DOHH2 (cell line): Measurements from ENCODE around the gene COQ9.
"Not testable (repeated sequence)": the region's sequence is repeated elsewhere in the genome, so short reads cannot be mapped to it uniquely, and the experiment has no call there.

Experiments used
- H3F3A ChIP-seq: fragments of 200-600 bp; sonication (generic), shearing (Covaris generic); 2 replicates; pipeline ENCODE4 v1.6.0; 2016; ENCODE audit warnings: antibody characterized with exemption, mild to moderate bottlenecking; ENCODE audit not compliant: control insufficient read depth, insufficient read depth
- H3K27ac ChIP-seq: fragments of 200-600 bp; sonication (generic); 2 replicates; pipeline ENCODE4 v1.5.1; 2014; ENCODE audit warnings: low read depth, mild to moderate bottlenecking, low read length, moderate library complexity
- H3K27me3 ChIP-seq: fragments of 200-600 bp; sonication (generic); 2 replicates; pipeline ENCODE4 v1.6.1; 2014; ENCODE audit warnings: mild to moderate bottlenecking, low read length, mixed read lengths; ENCODE audit not compliant: control insufficient read depth
- H3K36me3 ChIP-seq: fragments of 200-600 bp; sonication (generic); 2 replicates; pipeline ENCODE4 v1.6.1; 2014; ENCODE audit warnings: mild to moderate bottlenecking, low read length, moderate library complexity, mixed read lengths; ENCODE audit not compliant: control insufficient read depth
- H3K4me1 ChIP-seq: fragments of 200-600 bp; sonication (generic); 2 replicates; pipeline ENCODE4 v1.6.1; 2014; ENCODE audit warnings: mild to moderate bottlenecking, low read length, mixed read lengths; ENCODE audit not compliant: control insufficient read depth
- H3K4me2 ChIP-seq: fragments of 200-600 bp; sonication (generic); 2 replicates; pipeline ENCODE4 v1.6.0; 2014; ENCODE audit warnings: mild to moderate bottlenecking, low read length, moderate library complexity
- H3K4me3 ChIP-seq: fragments of 200-600 bp; sonication (generic); 2 replicates; pipeline ENCODE4 v1.5.1; 2014; ENCODE audit warnings: mild to moderate bottlenecking, low read length, mixed read lengths
- H3K79me2 ChIP-seq: fragments of 200-600 bp; sonication (generic); 2 replicates; pipeline ENCODE4 v1.6.1; 2014; ENCODE audit warnings: mild to moderate bottlenecking, low read length, mixed read lengths; ENCODE audit not compliant: control insufficient read depth
- H3K9me2 ChIP-seq: fragments of 200-600 bp; sonication (generic); replicated peaks from 2 replicates; pipeline ENCODE4 v1.6.1; 2014; ENCODE audit warnings: mild to moderate bottlenecking, low read length, mixed read lengths; ENCODE audit not compliant: control insufficient read depth
- H3K9me3 ChIP-seq: fragments of 200-600 bp; sonication (generic); 2 replicates; pipeline ENCODE4 v1.6.1; 2014; ENCODE audit warnings: antibody characterized with exemption, low read length, mixed read lengths; ENCODE audit not compliant: control insufficient read depth, insufficient read depth
- H4K20me1 ChIP-seq: fragments of 200-600 bp; sonication (generic); 2 replicates; pipeline ENCODE4 v1.6.0; 2014; ENCODE audit warnings: low read depth, mild to moderate bottlenecking, antibody characterized with exemption, low read length, moderate library complexity; ENCODE audit not compliant: control insufficient read depth, insufficient read depth
- CTCF ChIP-seq: fragments of 200-600 bp; sonication (generic); IDR thresholded peaks from one replicate; pipeline ENCODE4 v1.5.1; 2014; ENCODE audit warnings: antibody characterized with exemption, mild to moderate bottlenecking, low read depth, low read length; ENCODE audit not compliant: poor library complexity, severe bottlenecking
- EZH2phosphoT487 ChIP-seq: fragments of 200-600 bp; sonication (generic); IDR thresholded peaks from 2 replicates; pipeline ENCODE4 v1.6.1; 2017; ENCODE audit warnings: borderline replicate concordance, mild to moderate bottlenecking, antibody characterized with exemption, low read length, moderate library complexity, mixed read lengths

COQ9 gene

GRCh38 chr16:57497121-57497520 lies 49.8 kb downstream of the COQ9 start:
- no peaks in the 10 kb centered on the region for H3F3A ChIP-seq
- no peaks in the 10 kb centered on the region for H3K9me2 ChIP-seq
- no peak overlapping the region for H3K4me3 ChIP-seq
- no peaks in the 10 kb centered on the region for H3K79me2 ChIP-seq
- TF ChIP-seq EZH2phosphoT487 (no peak), CTCF (no peak)
- peaks cover 9% of the 10 kb centered on the region for H3K27me3 ChIP-seq
- peaks cover 10% of the 10 kb centered on the region for H3K4me1 ChIP-seq
- H3K36me3 ChIP-seq = no peaks in the 10 kb centered on the region
- H4K20me1 ChIP-seq = no peaks in the 10 kb centered on the region
- H3K9me3 ChIP-seq = no peaks in the 10 kb centered on the region
- no peak overlapping the region for H3K4me2 ChIP-seq
- no peak overlapping the region for H3K27ac ChIP-seq

GRCh38 chr16:57498031-57498430 lies 50.8 kb downstream of the COQ9 start:
- no peak overlapping the region for H3K27ac ChIP-seq
- H3K4me1 ChIP-seq = peaks cover 10% of the 10 kb centered on the region
- H3K27me3 ChIP-seq = peaks cover 15% of the 10 kb centered on the region
- no peaks in the 10 kb centered on the region for H4K20me1 ChIP-seq
- TF ChIP-seq CTCF = no peak
- TF ChIP-seq EZH2phosphoT487 = no peak
- no peaks in the 10 kb centered on the region for H3K79me2 ChIP-seq
- no peaks in the 10 kb centered on the region for H3K9me3 ChIP-seq
- no peaks in the 10 kb centered on the region for H3F3A ChIP-seq
- H3K36me3 ChIP-seq = no peaks in the 10 kb centered on the region
- H3K9me2 ChIP-seq = no peaks in the 10 kb centered on the region
- no peak overlapping the region for H3K4me2 ChIP-seq
- no peak overlapping the region for H3K4me3 ChIP-seq

- H3K79me2 ChIP-seq, H3K4me1 ChIP-seq, H3K36me3 ChIP-seq, H3K27ac ChIP-seq, H4K20me1 ChIP-seq, H3F3A ChIP-seq, H3K9me2 ChIP-seq, H3K9me3 ChIP-seq, H3K4me3 ChIP-seq, H3K4me2 ChIP-seq: not testable (repeated sequence)
- peaks cover 26% of the 10 kb centered on the region for H3K27me3 ChIP-seq
These were observed 52.7 kb downstream of the COQ9 start for GRCh38 chr16:57499941-57500340.

- Histone ChIP-seq H3K4me3 (no peak overlapping the region), H3K4me1 (no peaks in the 10 kb centered on the region), H3K9me3 (no peaks in the 10 kb centered on the region), H3K79me2 (no peaks in the 10 kb centered on the region), H3K4me2 (no peak overlapping the region), H3K36me3 (no peaks in the 10 kb centered on the region), H3K27me3 (peaks cover 33% of the 10 kb centered on the region), H3K27ac (no peak overlapping the region), H4K20me1 (no peaks in the 10 kb centered on the region), H3K9me2 (no peaks in the 10 kb centered on the region), H3F3A (no peaks in the 10 kb centered on the region)
- TF ChIP-seq EZH2phosphoT487 (no peak), CTCF (no peak)
These were observed 53.4 kb downstream of the COQ9 start for GRCh38 chr16:57500578-57501111.
